ENCODE data around the gene LORICRIN.

The LORICRIN gene

GRCh38 chr1:153306303-153307220 lies 47.1 kb downstream of the LORICRIN start:
- no peak for TF ChIP-seq CTCF (IDR thresholded peaks at IDR 0.05)

DNA sequence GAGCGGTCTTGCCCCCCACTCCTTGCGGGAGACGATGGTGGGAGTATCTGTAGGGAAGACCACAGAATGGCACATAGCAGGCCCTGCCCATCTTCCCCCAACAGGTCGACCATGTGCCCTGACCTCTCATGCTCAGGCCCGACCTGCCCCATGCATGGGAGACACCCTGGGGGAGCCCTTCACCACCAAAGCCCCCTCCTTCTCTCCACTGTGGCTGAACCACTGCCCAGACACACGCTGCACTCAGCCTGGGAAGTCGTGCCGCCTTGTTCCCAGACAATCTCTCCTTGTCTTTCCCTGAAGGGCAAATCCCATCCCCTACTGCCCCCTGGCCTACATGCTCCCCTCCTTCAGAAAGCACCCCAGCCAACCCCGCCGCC lies 47.7 kb downstream of the LORICRIN start:
- TF ChIP-seq CTCF (IDR thresholded peaks at IDR 0.05): no peak

DNA sequence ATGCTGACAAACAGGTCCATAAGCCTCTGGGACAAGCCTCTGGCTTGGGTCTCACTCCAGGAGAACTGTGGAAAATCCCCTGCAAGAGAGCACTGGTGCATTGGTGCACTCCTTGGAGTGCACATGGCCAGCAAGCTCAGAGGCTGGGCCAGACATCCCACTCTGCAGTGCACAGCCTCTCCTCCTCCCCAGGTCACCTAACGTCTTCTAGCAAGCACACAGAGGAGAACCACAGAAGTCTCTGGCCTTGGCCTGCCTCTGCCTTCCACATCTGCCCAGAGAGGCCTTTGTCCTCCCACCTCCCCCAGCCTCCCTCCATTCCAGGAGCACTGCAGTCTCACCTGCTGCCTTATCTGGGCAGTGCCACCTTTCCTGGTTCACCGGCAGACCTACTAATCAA lies 49.1 kb downstream of the LORICRIN start:
- TF ChIP-seq CTCF (IDR thresholded peaks at IDR 0.05): no peak

GRCh38 chr1:153309441-153309840 lies 50.0 kb downstream of the LORICRIN start:
- no peak for TF ChIP-seq CTCF (IDR thresholded peaks at IDR 0.05)

- TF ChIP-seq CTCF (IDR thresholded peaks at IDR 0.05): no peak
These were observed 51.0 kb downstream of the LORICRIN start for GRCh38 chr1:153310526-153310925.

All from LNCAP (cell line).